GM21576 (cell line): Measurements from ENCODE around the gene JMJD6.
"Not testable (repeated sequence)": the region's sequence is repeated elsewhere in the genome, so short reads cannot be mapped to it uniquely, and the experiment has no call there.

Experiments
- ATAC-seq: cut with Tn5 transposase; IDR thresholded peaks from one replicate; pipeline ENCODE4 v1.9.1; 2021; ENCODE audit warnings: mild to moderate bottlenecking, moderate library complexity; ENCODE audit not compliant: unreplicated experiment

Gene JMJD6

DNA sequence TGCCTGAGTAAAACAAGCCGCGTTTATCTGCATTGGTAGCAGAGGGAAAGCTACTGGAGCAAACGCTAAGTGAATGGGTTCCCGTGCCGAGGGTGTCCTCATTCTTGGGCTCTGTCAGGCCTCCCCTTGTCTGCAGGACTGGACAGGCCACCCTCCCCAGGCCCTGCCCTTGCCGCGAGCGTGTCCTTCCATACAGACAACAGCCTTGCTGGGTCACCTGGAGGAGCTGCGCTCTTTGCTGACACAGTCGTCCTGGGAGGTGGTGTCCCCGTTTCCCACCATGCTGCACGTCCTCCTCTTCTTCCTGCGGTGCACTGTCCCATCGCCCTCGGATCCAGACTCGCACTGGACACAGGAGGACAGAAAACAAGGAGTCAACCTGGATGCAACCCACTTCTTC is 7.9 kb downstream of the JMJD6 start:
- ATAC-seq: no peak

DNA sequence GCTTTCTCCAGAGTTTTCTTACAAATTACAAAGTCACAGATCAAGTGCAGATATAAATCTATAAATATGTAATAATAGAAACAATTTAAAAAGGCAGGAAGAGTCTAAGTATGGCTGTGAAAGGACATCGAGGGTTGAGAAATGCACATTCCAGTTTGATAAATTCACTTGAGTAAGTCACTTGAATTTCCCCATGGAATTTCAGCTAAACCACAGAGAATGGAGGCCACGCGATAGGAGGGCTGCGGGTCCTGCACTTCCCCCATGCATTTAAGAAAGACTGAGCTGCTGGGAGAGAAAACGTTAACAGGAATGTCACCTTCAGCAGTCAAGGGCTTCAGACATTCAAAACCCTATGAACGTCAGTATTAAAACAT is 9.6 kb downstream of the JMJD6 start:
- ATAC-seq: no peak

DNA sequence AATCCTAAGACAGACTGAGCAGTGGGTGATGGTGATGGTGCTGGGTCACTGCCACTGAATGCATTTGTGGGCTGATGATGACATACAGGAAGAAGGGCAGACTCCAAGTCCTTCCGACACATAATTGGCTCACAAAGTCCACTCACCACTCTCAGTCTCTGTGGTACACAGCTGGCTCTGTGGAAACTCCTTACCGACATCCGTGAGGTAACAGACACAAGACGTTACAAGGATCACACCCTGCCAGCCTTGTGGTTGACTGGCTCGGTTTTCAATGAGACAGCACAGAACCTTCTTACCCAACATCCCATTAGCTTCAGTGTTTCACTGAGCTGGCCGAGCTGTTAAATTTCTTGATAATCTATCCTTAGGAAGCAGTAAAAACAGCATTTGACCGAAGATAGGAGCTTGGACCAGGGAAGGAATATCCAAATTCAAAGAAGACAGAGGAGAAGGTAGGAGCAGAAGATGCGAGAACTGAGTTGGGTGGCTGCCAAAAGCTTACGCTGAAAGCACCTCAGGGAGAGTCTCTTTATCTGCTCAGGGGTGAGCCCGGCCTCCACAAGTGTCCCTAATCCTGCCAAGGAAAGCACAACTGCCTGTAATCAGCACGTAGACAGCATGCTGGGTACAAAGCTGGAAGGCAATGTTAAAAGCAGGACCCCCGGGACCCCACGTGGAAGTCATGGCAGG is 10.1 kb downstream of the JMJD6 start:
- no peak for ATAC-seq

- no peak for ATAC-seq
These were observed 10.9 kb downstream of the JMJD6 start for GRCh38 chr17:76715496-76715830.

DNA sequence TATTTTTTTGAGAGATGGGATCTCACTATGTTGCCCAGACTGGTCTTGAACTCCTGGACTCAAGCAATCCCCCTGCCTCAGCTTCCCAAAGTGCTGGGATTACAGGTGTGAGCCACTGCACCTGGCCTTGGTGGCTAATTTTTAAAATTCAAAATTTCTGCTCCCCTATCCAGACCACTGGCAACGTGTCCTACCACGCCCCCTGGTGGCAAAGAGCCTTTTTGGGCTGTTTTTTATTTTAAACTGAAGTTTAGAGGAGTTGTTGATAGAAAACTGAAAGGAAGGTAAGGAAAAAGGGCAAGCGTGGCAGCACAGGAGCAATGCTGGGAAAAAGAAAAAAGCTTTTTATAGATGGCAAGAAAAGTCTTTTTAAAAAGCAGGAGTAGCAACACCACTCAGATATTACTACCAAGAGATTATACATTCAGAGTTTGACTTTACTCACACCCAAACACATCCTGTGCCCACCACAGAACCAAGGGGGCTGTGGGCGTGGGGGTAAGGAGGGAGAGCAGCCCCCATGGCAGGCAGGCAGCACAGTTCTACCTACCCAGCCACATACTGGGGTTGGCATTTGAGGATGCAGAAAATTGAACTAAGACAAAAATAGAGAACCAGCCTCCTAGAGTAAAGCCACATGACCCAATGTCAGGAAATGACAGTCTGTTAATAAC is 11.4 kb downstream of the JMJD6 start:
- ATAC-seq: no peak

DNA sequence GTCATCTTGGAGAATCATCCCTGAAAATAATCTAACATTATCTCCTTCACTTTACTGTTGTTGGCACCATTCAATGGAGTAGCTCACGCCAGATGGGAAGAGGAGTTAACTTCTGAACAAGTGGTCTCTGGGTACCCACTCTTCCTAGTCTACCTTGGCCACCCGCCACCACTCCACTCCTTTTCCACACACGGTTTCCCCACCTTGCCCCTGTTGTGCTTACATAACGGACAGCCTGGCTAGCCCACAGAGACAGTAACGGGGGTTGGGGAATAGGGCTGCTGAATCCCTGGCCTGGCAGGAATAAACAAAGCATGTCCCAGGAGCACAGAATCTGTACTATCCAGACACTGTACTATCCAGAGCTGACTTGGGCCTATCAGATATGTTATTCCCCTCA is 12.1 kb downstream of the JMJD6 start:
- no peak for ATAC-seq

DNA sequence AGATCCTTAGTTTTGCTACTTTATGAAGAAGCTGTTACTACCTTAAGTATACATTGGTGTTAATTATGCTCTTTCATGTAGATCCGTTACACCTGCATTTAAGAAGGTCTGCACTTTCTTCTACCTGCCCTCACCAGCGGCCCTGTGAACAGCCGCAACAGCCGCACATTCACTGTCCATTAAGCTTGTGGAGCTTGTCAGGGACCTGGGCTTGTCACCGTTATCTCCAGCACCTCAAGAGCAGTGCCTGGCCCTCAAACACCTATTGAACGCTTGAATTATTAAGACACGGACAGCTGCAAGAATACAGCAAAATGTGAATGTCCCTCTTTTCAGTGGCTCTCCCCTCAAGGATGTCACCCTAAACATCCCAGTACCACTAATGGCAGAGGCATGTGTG is 12.6 kb downstream of the JMJD6 start:
- no peak for ATAC-seq

- ATAC-seq: not testable (repeated sequence)
These were observed 14.1 kb downstream of the JMJD6 start for GRCh38 chr17:76712321-76712720.

DNA sequence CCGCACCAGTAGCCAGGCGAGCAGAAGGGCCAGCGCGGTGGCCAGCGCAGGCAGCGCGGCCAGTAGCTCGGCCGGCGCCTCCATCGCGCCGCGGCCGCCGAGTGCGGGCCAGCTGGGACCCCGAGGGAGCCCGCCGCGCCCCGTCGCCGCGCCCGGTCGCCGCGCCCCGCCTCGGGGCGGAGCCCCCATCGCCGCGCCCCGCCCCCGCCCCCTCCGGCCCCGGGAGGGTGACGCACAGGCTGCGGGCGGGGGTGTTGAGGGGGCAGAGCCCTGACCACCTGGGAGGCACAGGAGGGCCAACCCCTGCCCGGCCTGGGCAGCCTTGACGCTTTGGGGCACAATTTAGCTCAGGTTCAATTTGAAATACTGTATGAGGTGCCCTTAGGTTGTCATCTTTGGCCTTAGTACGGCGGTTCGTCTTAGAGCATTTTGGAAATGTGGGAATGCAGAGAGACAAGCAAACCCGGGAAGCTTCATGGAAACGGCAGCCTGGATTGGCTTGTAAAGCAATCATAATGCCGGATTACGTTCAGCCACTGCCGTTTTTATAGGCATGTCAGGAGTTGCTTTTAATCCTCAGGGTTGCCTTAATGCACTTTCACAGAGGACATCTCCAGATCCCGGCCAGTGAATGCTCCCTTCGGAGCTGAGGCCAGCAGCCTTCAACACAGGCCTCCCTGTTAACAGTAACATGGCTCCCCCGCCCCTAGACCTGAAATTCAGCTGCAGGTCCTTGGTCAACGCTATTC is 15.4 kb downstream of the JMJD6 start, which contains the start of gene MXRA7:
TSS of gene MXRA7 (minus strand) at position 103 of the 749 bp plus-strand sequence. CDS start at position 84, 19 bp downstream.
- ATAC-seq: no peak

DNA sequence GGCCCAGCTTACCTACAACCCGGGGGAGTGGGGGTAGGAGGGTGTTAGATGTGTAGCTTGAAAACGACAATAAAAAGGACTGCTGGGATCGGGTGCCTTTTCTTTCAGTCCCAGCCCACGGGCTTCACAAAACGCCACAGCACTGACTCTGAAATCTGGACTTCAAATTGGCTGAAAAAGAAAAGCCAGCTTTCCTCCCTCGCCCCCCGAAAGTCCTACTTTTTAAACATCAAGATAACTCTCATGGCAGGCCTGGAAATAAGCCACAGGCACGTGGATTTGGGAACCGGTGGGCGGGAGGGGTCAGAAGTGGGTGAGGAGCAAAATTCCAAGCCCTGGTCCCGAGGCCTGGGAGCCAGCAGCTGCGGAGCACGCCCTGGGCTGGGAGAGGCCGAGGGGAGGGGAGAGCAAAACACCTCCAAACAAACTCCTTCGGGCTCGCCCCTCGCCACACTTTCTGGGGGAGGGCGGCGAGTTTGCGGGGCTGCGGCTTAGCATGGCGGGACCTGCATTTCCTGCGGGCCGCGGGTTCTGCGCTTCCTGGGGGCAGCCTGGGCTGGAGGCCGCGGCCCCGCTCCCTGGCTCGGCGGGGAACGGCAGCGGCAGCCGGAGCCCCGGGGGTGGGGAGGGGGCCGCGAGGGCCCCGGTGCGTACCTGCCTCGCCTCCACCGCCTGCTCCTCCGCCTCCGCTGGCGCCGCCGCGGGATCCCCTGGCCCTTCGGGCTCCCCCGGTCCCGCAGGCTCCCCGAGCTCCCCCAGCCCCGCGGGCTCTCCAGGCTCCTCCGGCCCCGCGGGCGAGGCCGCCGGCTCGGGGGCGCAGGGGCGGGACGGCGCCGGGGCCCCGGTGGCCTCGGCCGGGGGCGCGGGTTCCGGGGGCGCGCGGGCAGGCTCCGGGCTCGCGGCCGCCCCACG is 16.2 kb downstream of the JMJD6 start:
- ATAC-seq: not testable (repeated sequence)

GRCh38 chr17:76709077-76709950 is 17.1 kb downstream of the JMJD6 start:
- ATAC-seq: no peak

DNA sequence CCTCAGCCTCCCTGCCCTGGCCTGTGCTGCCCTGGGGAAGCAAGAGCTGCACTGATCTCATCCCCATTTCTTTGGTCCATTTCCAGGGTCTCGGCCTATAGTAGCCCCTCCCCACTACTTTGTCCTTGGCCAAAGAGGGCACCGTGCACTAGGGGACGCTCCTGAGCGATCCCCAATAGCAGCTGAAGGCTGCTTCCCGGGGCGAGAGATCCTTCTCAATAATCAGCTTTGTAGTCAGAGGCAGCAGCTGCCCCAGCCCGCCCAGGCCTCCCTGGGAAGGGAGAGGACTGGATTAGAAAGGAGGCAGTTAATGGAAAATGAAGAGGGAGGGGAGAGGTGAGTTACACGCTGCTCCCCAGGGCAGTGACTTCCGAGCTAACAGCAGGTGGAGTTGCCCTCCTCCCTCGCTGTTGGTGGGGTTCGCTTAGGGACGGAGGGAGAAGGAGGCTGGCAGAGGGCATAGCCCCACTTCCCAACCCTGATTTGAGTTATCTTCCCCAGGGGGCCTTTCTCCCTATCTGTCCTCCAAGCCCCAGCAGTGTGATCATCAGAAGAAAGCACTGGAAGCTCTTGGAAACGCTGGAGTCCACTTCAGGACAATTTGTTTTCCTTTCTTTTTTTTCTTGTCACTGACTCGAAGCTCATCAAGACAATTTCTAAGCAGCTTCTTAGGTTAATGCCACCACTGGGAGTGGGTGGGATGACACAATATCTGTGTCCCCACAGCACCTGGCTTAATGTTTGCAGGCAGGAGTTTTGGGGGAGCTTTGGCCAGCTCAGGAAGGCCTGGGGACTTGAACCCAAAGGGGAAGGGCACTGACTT is 18.2 kb downstream of the JMJD6 start:
- ATAC-seq: no peak

DNA sequence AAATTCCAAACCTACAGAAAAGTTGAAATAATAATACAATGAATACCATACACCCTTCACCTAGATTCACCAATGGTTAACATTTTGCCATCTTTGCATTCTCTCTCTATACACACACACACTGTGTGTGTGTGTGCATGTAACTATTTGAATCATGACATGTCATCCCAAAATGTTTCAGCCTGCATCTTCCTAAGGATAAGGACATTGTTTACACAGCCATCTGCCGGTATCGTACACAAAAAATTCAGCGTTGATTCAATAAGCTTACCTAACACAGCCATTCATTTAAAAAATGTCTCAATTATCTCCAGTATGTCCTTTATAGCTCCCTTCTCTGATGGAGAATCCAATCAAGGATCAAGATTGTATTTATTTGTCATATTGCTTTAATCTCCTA is 19.6 kb downstream of the JMJD6 start:
- no peak for ATAC-seq

DNA sequence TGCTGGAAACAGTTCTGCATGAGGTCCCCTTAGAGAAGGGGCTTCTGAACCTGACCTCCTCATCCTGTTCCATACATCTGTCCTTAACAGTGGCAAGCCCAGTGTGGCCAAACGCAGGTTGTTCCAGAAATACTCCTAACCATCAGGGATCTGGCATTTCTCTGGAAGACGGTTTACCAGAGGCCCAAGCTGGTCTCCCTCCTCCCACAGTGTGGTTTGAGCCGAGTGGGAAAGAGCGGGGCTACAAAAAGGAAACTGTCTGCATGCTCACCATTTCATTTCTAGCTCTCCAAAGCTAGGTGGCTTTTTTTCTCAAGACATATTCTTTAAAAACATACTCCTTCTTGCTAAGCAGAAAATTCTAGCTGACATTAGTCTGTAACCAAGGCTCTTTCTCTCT is 21.6 kb downstream of the JMJD6 start:
- ATAC-seq: no peak

GRCh38 chr17:76702941-76703637 is 23.3 kb downstream of the JMJD6 start:
- no peak for ATAC-seq

- no peak for ATAC-seq
These were observed 24.3 kb downstream of the JMJD6 start for GRCh38 chr17:76702076-76702475.

DNA sequence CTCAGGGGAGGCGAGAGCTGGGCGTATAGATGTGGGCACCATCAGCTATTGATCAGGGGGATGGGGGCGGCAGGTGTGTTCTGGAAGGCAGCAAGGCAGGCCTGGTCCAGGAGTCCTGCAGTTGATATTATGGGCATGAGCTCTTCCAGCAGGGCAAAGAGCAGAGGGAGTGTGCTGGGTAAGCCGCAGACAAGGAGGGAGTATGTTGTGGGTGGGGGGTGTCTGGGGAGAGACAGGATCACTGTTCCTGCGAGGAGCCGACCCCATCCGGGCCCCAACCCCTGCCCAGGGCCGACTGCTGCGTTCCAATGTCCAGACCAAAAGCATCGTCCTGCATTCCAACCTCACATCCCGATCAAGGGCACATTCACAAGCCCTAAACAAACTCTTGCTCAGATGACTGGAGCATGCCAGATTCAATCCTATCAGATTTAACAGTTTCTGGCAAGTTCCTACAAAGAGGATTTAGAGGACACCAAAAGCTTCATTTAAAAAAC is 24.9 kb downstream of the JMJD6 start:
- no peak for ATAC-seq
